HG03520 (cell line): ENCODE data around the gene B4GALT6.

ENCODE experiments used
- ATAC-seq: cut with Tn5 transposase; IDR thresholded peaks from one replicate; pipeline ENCODE4 v1.9.1; 2021; ENCODE audit warnings: mild to moderate bottlenecking, moderate library complexity; ENCODE audit not compliant: unreplicated experiment

Gene B4GALT6

DNA sequence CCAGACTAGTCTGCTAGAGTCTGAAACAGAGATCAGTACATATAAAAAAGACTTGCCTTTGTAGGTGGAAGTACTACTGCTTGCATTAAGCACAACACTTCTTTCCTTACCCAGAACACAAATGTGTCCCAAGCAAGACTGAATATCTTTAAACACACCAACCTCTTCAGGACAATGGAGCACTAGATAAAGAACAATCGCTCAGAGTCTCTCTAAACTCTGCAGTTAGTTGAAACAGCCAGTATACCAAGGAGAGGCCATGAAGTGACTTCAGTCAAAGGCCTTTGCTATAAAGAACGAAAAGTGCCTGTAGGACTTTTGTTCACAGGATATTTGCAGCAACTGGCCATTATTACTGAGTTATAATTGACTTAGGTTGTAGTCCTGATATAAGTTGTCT, 9.9 kb upstream of the B4GALT6 start:
- ATAC-seq, result no peak

- ATAC-seq, result no peak
Measured at GRCh38 chr18:31688606-31689005, 4.2 kb upstream of the B4GALT6 start.

GRCh38 chr18:31686986-31687928, 2.9 kb upstream of the B4GALT6 start:
- no peak for ATAC-seq

DNA sequence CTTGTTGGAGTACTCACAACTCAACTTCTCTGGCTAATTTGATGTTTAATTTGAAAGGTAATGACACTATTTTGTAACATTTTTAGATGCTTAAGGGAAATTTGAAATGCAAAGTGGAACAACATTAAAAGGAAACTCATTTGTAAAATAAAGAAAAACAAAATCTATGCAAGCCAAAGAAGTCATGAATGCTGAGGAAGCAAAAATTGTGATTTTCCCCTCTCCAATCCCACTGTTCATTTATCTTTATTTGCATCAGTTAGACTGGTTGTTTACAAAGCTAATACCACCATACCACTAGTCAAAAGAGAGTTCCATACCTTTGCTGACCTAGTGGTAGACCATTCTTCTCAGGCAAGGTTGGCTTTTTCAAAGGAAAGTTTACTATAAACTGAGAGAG, 2.2 kb upstream of the B4GALT6 start:
- ATAC-seq, result no peak

GRCh38 chr18:31685097-31686082, 1.0 kb upstream of the B4GALT6 start:
- ATAC-seq, result peak; percentile 70

DNA sequence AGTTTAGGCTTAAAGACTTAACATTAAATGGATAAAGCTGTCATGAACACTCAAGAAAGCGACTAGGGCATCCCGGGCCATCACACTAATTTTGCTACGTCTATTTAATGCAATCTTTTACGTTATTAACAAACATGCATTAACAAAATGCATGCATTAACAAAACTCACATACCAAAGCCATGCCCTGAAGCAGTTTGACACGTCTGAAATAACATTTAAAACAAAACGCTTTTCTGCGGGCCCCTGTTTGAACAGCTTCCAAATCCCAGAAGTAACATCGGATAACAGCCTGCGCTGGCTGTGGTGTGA, 458 bp downstream of the B4GALT6 start:
- no peak for ATAC-seq

GRCh38 chr18:31683106-31683505, 1.3 kb downstream of the B4GALT6 start:
- no peak for ATAC-seq

DNA sequence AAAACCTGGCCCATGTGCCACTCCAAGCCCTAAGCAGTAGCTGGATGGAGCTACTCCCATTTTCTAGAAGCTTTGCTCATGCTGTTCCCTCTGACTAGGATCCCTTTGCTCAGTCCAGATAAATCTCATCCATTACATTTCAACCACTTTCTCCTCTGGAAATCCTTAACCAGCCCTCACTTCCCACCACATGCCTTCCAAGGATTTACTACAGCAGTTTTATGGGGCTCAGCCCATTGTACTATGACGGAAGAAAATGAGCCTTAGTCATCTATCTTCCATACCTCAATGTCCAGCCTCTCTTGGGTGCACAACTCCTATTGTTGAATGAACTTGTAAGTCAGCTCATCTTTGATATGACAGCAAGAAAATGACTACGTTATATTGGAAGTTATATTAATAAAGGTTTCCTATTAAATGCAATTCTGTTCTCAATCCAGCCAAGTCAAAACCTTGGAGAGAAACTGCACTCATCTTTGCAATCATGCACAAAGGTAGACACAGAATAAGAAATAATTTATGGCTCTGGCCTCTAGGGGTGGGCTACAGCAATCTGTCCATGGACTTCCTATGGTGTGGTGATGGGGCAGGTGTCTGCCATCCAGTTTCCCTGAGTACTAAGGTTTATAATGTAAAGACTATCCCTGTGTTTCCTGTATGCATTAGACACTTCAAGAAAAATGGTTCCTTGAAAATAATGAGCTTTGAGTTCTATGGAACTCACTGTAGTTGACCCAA, 3.4 kb downstream of the B4GALT6 start:
- no peak for ATAC-seq

GRCh38 chr18:31680433-31680811, 4.0 kb downstream of the B4GALT6 start:
- no peak for ATAC-seq

DNA sequence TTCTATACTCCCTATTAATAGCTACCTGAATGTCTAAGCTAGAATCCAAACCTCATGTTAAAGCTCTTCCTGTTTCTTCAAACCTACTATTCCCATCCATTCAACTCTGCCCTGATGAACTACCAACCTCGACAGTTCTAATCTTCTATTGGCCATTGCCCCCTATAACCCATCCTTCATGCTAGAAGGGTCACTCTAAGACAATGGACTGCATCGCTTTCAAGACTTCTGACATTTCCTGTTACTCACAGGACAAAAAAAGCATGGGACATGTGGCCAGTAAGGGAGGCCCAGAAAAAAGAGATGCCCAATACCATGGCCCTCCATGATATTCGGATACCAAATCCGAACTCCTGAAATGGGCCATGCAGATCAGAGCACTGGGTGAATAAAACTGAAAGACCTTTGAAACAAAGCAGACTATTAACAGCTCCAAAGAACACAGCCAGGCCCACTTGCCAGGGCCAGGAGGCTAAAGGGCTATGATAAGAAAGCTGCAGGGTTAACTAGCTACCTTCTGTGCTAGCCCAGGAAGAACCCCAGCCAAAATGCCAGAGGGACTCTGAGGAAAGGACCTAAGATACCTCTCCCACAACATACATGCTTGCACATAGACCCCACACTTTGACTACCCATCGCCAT, 4.5 kb downstream of the B4GALT6 start:
- ATAC-seq, result no peak

DNA sequence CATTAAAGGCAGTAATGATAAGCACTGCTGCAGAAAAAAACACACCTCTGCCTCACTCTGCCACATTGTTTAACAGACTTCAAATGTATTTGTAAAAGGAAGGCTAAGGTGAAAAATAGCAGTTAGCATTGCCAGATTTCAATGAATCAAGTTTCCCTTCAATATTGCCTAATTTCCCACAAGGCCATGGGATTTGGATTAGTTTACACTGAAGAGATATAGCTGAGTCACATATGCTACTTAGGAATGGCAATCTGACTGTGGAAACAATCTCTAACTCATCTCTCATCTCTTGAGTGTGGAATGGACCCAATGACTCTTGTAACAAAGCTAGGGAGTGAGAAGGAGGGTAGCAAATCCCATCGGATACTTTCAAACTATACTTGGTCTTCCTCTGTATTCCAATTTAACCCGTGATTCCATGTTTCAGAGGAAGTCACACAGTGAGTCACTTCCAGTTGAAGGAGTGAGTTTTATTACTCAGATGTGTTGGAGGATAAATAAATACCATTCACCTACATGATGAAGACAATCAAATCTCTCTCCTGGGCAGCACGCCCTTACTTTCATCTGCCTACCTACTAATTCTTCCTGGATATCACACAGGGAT, 5.1 kb downstream of the B4GALT6 start:
- ATAC-seq, result no peak

DNA sequence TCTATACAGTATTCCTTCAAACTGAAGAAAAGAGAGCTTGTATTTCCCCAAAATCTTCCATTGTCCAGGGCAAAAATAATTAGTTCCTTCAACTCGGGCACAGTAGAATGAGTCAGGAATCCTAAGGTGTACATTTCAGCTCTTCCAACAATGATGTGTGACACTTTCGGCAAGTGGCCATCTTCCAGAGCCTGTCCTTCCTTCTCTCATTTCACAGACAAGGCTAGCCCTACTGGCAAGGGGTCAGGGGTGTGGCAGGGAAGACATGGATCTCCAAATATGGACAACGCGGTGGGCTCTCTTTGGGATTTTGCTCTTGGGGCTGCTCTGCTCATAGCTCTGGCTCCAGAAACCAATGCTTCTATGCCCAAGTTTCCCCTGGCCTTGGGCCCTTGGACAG, 6.0 kb downstream of the B4GALT6 start:
- ATAC-seq, result no peak

DNA sequence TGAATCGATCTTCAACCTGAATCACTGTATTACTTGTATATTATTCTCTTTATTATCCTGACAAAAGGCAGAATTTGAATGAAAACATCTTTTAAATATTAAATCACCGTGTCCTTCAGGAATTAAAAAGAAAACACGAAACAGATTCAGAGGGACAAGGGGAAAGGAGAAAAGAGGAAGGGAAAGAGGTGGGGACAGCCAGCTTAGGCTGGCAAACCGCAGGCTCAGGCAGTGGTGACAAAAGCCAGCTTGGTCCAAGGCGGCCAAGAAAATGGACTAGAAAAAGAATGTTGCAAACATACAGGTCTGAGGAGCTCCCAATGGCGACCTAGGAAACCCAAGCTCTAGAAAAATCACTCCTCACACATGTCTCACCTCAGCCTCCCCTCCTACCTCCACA, 6.8 kb downstream of the B4GALT6 start:
- ATAC-seq, result no peak

DNA sequence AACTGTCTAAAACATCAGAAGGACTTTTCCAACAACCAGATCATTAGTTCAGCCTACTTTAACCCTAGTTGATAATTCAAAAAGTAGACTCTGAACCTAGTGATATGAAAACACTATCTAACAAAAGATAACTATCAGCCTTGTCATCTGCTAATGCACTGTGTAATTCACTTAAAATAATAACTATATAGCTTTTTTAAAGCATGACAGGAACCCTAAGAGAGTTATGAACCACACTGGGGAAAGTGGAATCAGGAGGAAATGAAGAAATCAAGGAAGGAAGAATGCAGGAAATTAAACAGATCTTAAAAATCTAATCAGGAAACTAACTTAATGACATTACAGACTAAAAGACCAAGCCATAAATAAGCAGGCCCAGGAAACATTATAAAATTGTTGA, 9.0 kb downstream of the B4GALT6 start:
- ATAC-seq, result no peak

DNA sequence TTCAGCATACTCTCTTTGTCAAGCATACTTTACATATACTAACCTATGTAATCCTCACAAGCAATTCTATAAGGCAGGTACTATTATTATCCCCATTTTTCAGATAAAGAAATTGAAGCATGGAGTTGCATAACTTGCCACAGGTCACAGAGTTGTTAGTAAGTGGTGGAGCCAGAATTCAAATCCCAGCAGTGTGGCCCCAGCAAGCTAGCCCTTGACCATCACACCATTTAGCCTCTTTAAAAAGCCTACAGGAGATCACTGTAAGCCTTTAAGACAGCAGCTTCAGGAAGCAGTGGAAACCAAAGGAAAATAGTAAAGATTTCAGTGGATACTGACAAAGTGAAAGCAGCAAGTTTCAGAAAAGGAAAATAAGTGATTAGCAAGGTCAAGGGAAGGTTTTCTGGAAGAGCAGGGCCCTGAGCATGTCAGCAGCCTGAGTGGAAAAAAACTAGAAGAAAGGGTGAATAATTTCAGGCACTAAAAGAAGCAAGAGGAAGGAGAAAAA, 11.7 kb downstream of the B4GALT6 start:
- ATAC-seq, result no peak

- ATAC-seq, result no peak
Measured at GRCh38 chr18:31671951-31672350, 12.4 kb downstream of the B4GALT6 start.

DNA sequence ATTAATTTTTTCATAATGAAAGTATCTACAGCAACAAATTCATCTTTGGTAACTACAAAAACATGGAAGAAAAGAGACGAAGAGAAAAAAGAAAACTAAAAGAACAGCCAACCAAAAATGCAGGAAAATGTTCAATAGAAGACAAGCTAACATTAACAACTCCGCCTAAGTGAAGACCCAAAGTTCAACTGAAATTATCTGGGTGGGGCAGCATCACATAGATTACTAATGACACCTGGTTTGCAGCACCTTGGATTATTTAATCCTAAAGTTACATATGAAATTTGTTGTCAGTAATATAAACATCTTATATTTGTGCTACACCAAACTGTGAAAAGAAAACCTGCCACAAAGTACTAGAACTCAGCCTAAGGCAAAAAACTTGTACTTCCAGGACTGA, 14.8 kb downstream of the B4GALT6 start:
- ATAC-seq, result no peak

- no peak for ATAC-seq
Measured at GRCh38 chr18:31667185-31667584, 17.2 kb downstream of the B4GALT6 start.

- ATAC-seq, result no peak
Measured at GRCh38 chr18:31666055-31666454, 18.3 kb downstream of the B4GALT6 start.

GRCh38 chr18:31664101-31664500, 20.3 kb downstream of the B4GALT6 start:
- no peak for ATAC-seq
